ENCODE measurements around the gene BIRC5.

DNA sequence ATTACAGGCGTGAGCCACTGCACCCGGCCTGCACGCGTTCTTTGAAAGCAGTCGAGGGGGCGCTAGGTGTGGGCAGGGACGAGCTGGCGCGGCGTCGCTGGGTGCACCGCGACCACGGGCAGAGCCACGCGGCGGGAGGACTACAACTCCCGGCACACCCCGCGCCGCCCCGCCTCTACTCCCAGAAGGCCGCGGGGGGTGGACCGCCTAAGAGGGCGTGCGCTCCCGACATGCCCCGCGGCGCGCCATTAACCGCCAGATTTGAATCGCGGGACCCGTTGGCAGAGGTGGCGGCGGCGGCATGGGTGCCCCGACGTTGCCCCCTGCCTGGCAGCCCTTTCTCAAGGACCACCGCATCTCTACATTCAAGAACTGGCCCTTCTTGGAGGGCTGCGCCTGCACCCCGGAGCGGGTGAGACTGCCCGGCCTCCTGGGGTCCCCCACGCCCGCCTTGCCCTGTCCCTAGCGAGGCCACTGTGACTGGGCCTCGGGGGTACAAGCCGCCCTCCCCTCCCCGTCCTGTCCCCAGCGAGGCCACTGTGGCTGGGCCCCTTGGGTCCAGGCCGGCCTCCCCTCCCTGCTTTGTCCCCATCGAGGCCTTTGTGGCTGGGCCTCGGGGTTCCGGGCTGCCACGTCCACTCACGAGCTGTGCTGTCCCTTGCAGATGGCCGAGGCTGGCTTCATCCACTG lies at the start of gene BIRC5:
- TF ChIP-seq CTCF (IDR thresholded peaks at IDR 0.05) (no peak), POLR2A (IDR thresholded peaks at IDR 0.05) (no peak)
